NCI-H146 treated with DMSO at 0.1 percent for 48 hours (cell line): ENCODE data around the gene SLC9A1.
A peak's percentile ranks its signal among the peaks of the same experiment; 100 is the strongest.

Source experiments
- DNase-seq: peaks from one replicate; lab custom pipeline; 2025; ENCODE audit not compliant: unreplicated experiment; lab: John Stamatoyannopoulos, UW

Gene SLC9A1

GRCh38 chr1:27077968-27078367 lies 77.0 kb downstream of the SLC9A1 start:
- no peak for DNase-seq

GRCh38 chr1:27076803-27077202 lies 78.1 kb downstream of the SLC9A1 start:
- DNase-seq: no peak

- DNase-seq: no peak
Observed at GRCh38 chr1:27074175-27074780, 80.6 kb downstream of the SLC9A1 start.

GRCh38 chr1:27071049-27071416 lies 83.9 kb downstream of the SLC9A1 start:
- no peak for DNase-seq

GRCh38 chr1:27070390-27071048 lies 84.4 kb downstream of the SLC9A1 start:
- DNase-seq: no peak

- no peak for DNase-seq
Observed at GRCh38 chr1:27068922-27069321, 86.0 kb downstream of the SLC9A1 start.

GRCh38 chr1:27065999-27066630 lies 88.8 kb downstream of the SLC9A1 start:
- no peak for DNase-seq

GRCh38 chr1:27060891-27061290 lies 94.0 kb downstream of the SLC9A1 start:
- no peak for DNase-seq

- no peak for DNase-seq
Observed at GRCh38 chr1:27058966-27059669, 95.8 kb downstream of the SLC9A1 start.

- DNase-seq: peak; percentile 49
Observed at GRCh38 chr1:27057801-27058625, 96.9 kb downstream of the SLC9A1 start.

GRCh38 chr1:27057389-27057788 lies 97.5 kb downstream of the SLC9A1 start:
- DNase-seq: peak; percentile 69

- DNase-seq: no peak
Observed at GRCh38 chr1:27053977-27054753, 100.8 kb downstream of the SLC9A1 start.

GRCh38 chr1:27052527-27052926 lies 102.4 kb downstream of the SLC9A1 start:
- no peak for DNase-seq

- no peak for DNase-seq
Observed at GRCh38 chr1:27049607-27050006, 105.3 kb downstream of the SLC9A1 start.

GRCh38 chr1:27049100-27049499 lies 105.8 kb downstream of the SLC9A1 start:
- DNase-seq: no peak
